ENCODE measurements around the gene LRRC57.
A peak's percentile ranks its signal among the peaks of the same experiment; 100 is the strongest.
"Not testable (repeated sequence)": the region's sequence is repeated elsewhere in the genome, so short reads cannot be mapped to it uniquely, and the experiment has no call there.

Gene LRRC57

DNA sequence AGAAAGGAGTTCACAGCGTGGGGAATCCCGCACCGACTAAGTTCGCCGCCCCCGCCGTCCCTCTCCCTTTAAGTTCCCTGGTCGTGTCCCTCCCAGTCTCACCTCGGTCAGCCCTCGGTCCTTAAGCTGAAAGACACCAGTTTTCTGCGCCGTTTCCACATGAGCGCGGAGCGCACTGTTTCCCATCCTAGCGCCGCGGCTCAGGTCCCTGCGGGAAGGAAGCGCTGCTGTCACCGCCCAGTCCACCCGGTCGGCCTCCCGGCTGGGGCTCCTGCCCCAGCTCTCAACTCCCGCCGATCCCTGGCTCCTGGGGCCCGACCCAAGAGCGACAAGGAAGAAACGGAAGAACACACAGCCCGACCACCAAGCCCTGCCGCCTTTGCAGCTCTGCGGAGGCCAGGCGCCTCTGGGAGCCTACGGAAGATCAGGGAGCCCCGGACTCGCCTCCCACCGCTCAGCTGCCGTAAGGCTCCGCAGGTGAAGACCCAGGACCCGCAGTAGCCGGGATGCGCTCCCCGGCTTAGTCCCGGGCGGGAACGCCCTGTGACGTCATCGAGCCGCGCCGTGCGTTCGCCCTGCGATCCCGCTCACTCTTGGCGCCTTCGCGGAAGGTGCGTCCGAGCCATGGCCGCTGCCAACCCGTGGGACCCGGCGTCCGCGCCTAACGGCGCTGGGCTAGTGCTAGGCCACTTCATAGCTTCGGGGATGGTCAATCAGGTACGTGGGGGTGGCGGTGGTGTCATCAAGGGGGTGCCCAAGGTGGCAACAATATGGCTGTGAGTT is at the start of gene LRRC57, which contains the start of gene HAUS2:
LRRC57 (minus strand) TSS at position 545 of the 783 bp plus-strand sequence; CDS start at position 186, 359 bp downstream.
HAUS2 (plus strand) TSS at position 590 of the 783 bp plus-strand sequence; CDS start at position 625, 35 bp downstream.
- peak; percentile 92 for DNase-seq

DNA sequence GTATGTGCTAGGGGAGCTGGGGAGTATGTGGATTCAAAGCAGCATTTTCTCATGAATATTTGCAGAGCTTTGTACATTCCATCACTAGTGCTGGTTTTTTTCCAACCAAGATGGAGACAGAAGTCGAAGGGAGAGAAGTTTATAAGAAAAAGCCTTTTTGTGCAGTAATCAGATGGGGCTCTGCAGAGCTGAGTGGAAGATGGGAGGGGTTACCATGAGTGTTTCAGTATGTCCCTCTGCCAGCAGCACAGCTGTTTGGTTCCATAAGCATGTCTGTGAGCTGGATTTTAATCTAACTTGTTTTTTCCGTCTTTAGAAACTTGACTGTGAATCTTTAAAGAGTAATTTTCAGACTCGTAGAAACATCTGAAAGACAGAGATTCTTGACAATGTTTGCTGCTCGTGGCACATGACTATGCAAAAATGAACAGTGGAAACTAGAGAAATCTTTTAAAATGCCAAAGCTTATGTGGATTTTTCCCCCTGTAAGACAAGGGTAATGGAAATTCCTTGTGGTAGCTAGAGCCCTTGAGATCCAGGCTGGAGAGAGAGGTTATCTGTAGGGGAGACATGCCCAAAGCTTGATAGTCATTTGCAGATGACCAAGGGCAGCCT is 47.1 kb upstream of the LRRC57 start:
- DNase-seq: no peak

DNA sequence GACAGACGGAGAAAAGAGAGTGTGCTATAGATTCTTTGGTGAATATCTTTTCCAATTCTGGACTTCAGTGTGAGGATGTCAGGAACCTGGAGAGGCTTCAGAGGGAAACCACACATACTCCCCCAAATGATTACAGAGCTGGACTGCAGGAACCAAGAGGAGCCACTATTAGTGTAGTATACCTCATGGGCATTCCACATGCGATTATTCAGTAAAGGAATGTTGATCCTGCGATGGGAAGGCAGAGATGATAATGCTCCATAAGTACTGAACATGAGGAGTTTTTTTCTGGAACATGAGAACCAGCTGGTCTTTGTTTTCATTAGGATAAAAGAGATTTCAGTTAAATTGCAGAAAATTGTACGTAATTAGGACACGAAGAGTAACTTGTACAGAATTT is 45.5 kb upstream of the LRRC57 start:
- no peak for DNase-seq

DNA sequence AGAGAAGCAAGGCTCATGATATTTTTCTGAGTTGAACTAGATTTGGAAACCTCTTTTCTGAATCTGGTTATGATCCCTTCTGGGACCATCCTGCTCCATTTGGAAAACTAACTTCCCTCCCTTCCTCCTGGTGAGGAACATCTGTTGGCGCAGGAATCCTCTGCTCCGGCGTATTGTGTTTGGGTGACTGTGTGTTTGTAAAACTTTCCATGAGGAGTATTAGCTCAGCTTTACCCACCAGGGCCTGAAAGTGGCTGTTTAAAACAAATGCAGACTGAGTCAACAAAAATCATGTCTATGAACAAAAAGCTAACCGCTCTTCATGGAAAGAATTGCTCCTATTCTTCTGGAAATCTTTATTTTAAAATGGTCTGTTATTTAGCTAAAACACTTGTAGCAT is 44.5 kb upstream of the LRRC57 start:
- no peak for DNase-seq

DNA sequence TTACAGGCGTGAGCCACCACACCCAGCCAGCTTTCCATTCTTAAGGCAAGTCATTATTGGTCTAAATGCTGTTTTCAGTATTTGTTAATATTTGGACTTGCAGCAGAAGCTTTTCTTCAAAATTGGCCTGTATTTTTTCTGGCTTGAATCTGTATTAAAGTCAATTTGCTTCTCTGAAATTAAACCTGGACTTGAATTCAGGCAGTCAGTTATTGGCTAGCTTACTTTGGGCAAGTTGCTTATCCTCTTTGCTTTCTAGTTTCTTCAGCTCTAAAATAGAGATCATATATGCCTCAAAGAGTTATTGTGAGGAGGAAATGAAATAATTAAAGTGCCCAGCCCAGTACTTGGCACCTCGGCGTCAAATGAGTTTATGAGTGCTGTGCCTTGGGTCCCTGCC is 44.1 kb upstream of the LRRC57 start:
- no peak for DNase-seq

DNA sequence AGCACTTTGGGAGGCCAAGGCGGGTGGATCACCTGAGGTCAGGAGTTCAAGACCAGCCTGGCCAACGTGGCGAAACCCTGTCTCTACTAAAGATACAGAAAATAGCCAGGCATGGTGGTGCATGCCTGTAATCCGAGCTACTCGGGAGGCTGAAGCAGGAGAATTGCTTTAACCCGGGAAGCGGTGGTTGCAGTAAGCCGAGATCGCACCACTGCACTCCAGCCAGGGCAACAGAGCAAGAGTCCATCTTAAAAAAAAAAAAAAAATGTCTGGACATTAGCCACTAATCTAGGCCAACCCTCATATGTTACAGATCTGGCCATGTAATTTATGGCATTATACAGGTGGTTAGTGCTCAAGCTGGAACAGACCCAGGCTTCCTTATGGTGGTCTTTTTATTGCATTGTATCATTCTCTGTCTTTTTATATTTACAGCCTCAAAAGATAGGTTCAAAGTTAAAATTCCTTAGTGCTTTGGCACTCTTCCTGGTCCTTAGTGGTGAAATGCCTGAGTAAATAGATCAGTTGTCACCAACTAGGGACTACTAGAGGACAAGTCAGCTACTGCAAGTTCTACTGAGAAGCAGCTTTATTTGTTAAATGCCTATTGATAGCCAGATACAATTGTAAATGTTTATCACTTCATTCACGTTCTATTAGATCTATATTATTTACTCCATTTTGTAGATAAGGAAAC is 42.8 kb upstream of the LRRC57 start:
- DNase-seq: no peak

DNA sequence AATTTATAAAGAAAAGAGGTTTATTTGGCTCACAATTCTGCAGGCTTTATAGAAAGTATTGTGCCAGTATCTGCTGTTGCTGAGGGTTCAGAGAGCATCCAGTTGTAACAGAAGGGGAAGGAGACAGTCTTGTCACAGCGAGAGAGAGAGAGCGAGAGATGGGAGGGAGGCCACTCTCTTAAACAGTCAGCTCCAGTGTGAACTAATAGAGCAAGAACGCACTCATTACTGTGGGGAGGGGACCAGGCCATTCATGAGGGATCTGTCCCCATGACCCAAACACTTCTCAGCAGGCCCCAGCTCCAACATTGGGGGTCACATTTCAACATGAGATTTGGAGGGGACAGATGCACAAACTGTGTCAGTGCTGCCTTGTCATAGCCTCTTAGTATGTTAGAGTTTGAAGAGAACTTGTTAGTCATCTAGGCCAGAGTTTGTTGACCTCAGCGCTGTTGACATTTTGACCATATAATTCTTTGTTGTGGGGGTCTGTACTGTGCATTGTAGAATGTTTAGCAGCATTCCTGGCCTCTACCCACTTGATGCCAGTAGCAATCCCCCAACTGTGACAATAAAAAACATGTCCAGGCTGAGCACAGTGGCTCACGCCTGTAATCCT is 42.1 kb upstream of the LRRC57 start:
- DNase-seq: no peak

DNA sequence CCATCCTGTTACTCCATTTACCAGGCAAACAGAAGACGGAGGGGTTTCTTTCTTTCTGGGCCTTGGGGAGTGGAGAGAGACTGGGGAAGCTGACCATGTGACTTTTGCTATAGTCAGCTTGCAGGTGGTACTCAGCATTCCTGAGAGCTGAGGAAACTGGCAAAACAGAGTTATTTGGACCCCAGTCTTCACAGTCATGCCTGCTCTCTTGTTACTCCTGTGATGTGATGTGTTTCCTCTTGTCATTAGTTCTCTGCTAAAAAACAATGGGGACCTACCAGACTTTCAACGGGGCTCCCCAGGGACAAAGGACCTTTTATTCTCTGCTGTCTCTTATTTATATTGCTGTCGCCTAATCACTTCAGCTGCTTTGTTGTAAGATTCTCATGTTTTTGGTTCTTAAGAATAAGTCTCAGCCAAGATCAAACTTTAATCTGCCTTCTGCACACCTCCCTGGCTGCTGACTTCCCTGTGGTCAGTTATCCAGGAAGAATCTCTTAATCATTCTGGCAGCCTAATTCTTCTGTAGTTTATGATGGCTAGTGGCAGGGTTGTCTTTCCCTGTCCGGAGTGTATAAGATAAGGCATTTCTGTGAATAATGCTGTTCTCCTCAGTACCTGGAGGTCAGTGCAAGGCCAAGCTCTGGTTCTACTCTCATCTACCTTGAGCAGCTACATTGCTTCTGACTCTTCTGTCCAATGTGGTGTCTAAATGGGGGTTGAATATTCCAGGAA is 35.6 kb upstream of the LRRC57 start:
- no peak for DNase-seq

DNA sequence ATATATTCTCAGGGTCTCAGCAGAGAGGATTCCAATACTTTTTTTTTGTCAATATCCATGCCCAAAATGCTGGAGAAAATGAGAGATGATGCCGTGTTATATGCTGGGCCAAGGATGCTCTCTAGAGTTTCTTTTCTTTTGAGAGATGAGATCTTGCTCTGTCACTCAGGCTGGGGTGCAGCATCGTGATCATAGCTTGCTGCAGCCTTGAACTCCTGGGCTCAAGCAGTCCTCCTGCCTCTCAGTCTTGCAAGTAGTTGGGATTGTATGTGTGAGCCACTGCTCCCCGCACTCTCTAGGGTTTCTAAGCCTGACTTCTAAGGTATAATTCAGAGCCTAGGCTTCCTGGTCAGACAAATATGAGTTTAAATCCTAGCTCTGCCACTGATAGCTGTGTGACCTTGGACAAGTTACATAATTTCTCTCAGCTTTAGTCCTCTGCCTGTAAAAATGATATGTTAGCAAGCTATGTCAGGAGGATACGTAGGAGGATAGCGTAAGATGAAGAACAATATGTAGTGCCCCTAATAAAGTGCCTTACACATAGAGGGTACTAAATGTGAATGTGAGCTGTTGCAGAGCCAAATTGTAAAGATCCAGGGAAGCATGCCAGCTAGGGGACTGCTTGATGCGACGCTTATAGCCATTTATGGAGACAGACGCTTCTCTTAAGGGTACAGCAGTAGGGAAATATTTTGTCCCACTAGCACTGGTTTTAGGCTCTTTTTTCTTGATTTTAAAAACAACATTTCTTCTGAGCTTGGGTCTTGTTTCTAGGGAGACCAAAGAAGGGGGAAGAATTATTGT is 34.2 kb upstream of the LRRC57 start:
- DNase-seq: no peak

DNA sequence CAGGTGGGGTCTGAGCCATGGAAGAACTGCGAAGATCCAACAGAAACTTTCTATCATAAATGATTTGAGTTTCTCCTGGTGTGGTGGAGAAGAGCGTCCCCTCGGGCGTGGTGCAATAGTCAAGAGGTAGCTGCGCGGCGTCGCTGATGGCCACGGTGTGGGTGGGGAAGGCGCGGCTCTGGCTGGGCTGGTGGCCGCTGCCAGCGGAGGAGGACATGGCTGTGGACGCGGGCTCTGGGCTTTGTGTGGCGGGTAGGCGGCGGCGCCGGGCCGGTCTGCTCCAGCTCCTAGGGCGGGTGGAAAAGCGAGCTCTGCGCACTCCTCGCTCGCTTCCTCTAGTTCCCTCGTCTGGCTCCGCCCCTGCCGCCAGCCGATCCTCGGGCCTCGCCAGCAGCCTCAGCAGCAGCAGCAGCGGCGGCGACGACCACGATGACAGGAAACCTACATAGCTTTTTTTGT is 32.7 kb upstream of the LRRC57 start:
- DNase-seq: peak; percentile 83

DNA sequence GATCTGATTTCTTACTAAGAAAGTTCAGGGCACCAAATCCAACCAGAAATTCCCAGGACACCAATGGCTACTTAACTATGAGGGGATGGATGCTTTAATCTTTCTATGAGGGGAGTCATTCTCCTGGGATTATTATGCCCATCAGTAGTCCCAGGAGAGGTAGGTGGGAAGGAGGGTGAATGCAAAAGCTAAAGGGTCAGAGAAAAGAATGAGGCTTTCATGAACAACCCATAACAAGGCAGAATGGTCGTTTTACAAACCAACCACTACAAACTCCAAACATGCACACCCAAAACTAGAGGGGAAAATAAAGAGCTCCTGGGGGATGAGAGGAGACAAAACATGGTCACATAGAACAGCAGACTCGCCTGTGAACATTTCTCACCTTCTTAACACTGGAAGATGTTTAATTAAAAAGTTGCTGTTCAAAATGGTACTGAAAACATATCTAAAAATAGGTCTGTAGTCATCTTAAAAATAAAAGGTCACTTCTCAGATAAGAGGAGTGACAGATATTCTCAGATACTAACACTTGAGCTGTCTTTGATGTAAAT is 30.5 kb upstream of the LRRC57 start:
- no peak for DNase-seq

DNA sequence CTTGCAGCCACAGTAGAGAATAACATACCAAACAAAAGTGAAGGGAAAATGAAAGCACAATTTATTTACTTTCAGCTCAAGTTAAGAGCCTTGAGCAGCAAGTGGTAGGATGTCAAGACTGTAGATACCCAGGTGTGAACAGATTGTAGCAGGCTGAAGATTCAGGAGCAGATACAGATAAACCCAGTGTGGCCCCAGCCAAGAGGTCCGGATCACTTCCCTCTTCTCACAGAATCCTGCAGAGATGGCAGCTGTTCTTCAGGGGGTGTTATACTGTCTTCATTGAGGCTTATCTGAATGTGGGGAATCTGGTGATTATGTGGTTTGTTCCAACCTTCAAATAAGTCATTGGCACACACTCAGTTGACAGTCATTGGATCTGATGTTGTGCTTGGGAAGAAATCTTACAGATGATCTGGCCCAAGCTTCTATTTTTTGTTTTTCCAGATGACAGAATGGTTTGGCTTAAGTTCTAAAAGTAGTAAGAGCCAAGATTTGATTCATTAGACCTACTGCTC is 29.0 kb upstream of the LRRC57 start:
- DNase-seq: no peak

DNA sequence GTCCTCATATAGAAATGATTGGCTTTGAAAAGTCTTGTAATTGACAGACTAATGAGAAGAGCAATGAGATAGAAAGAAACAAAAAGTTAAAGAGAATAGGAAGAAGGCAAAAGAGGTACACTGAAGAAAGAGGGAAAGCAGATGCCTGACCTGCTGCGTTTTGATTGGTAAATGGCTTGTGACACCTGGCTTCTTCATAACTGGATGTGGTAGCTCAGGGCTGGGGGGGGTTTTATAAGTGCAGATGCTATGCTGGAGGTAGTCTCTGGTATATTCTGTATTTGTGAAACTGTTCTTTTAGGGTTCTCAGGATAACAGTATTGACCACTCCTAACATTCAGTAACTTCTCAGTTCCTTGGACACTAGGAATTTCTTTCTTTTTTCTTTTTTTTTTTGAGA is 28.2 kb upstream of the LRRC57 start:
- DNase-seq: no peak

DNA sequence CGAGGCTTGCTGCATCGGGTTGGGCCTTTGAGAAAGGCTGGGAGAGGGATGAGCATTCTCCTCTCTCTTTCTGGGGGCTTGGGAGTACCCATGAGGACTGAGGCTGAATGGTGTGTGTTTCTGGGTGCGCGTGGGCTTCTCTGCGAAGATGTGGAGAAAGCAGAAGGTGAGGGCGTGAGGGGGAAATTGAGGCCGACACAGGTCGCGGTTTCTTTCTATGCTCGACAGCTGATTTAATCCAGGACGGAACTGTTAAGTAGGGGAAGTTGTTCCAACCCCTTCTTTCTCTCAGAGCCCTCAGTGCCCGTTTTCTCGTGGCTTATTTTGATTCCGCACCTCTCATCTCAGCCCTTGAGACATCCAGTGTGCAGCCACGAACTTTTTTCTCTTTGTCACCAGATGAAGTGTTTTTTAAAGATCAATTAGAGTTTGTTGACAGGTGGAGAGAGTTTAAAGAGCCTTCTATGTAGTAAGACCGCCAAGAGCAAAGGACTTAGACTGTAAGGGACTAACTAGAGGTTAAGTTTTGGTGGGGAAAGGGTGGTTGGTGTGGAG is 27.5 kb upstream of the LRRC57 start:
- DNase-seq: no peak

DNA sequence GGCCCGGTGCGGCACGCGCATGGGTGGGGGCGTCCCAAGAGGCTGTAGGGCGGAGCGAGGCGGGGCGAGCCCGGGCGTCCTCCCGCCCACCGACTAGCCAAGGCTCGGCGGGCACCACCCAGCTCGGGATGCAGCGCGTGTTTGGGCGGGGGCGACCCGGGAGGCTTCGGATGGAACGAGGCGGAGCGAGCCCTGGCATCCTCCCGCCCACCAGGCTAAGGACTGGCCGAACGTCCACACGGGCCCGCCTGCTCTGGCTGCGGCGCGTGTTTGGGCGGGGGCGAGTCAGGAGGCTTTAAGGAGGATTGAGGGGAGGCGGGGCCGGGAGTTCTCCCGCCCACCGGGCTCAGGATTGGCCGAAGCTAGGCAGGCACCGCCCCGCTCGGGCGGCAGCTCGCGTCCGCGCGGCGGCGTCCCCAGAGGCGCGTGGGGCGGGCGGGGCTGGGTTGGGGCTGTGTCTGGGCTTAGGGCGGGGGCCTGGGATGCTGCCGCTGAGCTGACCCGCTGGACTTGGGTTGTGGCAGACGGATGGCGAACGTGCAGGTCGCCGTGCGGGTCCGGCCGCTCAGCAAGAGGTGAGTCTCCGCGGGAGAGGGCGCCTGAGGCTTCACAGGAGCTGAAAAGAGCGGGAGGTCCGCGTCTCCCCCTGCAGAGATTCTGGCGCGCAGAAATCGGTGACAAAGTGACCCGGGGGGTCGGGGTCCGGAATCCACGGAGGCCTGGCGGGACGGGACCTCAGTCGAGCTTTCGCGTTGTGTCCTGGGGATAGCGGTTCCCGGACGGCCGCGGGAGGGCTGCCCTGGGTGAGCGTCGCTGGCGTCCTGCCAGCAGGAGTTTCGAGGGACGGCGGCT is 26.8 kb upstream of the LRRC57 start, which contains the start of gene STARD9:
STARD9 (plus strand) TSS at position 419 of the 852 bp plus-strand sequence; CDS start at position 529, 110 bp downstream.
- peak; percentile 97 for DNase-seq

DNA sequence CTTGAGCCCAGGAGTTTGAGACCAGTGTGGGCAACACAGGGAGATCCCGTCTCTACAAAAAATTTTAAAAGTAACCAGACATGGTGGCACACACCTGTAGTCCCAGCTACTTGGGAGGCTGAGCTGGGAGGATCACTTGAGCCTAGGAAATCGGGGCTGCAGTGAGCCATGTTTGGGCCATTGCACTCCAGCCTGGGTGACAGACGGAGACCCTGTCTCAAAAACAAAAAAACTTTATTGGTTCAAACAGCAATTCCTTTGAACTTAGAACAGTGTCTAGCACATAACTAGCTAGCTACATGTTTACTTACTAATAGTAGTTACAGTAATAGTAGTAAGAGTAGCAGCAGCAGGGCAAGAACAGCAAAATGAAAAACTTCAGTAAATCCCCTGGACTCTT is 10.1 kb upstream of the LRRC57 start:
- DNase-seq: no peak

DNA sequence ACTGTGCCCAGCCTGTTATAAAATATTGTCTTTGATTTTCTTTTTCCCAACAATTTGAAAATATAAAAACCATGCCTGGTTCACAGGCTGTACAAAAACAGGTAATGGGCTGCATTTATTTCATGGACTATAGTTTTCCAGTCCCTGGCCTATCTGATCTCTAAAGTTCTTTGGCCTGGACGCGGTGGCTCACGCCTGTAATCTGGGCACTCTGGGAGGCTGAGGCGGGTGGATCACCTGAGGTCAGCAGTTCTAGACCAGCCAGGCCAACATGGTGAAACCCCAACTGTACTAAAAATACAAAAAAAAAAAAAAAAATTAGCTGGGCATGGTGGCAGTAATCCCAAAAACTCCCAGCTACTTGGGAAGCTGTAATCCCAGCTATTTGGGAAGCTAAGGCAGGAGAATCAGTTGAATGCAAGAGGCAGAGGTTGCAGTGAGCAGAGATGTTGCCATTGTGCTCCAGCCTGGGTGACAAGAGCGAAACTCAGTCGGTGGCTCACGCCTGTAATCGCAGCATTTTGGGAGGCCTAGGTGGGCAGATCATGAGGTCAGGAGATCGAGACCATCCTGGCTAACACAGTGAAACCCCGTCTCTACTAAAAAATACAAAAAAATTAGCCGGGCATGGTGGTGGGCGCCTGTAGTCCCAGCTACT is 8.1 kb upstream of the LRRC57 start:
- not testable (repeated sequence) for DNase-seq

DNA sequence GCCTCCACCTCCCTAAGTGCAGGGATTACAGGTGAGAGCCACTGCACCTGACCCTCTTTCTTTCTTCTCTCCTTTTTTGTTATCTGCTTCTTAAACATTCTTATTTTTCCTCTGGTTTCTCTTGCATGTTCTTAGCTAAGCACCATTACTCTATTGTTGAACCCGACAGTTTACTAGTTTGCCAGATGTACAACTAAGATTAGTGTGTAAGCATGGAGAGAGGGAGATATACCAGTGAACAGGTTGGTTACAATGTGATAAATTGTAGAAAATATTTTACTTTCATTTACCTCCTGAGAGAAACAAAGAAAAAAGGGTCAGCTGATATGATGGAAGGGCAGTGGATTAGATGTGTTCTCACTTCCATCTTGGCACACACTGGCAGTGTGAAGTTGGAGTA is 5.0 kb upstream of the LRRC57 start:
- no peak for DNase-seq

All from activated CD4-positive, alpha-beta T cell treated with anti-CD3 and anti-CD28 coated beads for 48 hours (primary cell).